Limb (tissue), 2 donors: Measurements from ENCODE around the gene CACNB4.

Source experiments
- DNase-seq, 2 donors: peaks; one replicate each; pipeline ENCODE4 v3.0.0-alpha.2; 2016; ENCODE audit errors: extremely low spot score in 2 of 2

CACNB4 gene

DNA sequence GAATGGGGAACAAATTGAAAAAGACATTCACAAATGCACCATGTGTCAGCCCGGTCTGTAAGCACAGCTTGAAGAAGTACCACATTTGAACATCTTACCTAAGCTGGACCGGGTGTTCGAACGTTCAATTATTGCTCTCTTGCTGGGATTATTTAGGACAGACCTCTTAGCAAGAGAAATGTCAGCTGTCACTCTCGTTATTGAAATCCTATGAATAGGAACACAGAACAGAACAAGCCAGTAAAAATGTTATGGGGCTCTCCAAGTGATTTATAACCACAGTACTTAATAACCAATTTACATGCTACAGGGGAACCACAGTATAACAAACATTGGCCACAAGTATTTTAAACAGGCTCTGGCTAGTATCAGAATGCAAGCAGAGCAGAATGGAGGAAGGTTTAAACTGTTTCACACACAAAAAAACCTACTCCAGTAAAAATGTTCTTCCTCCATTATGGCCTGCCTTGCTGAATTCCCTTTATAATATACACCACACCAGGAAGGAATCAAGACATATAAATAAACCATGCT, 238.2 kb downstream of the CACNB4 start:
- no peak for DNase-seq

DNA sequence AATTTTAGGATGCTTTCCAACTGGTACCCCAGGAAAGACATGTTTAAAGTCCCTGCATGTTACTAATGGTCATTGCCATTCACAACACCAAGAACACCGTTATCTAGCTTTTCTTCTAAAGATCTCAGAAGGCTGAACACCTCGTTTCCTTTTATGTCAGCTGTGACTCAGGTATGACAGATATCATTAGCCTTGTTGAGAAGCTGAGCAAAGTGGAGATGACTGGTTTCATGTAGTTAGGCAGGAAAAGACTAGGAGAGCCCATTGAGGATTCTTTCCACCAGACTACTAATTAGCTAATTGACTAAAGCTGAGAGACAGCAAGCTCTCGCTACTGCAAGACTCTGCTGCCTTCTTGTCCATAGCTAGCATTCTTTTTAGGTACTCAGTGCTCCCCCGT, 238.6 kb downstream of the CACNB4 start:
- no peak for DNase-seq

DNA sequence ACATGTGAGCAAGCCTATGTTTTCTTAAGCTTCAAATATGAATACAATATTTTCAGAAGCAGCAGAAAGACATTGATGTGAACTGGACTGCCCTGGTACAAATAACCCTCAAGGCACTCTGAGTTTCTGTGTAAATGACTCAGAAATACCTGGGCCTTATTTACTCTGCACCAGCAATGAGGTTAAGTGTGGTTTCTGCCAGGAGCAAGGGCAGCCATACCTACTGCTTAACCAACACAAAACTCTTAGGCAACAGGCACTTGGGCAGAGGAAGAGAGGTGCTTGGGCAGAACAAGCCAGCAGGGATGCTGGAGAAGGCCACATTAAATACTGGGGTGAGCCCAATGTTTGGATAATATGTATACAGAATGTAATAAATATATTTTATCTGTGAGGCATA, 241.2 kb downstream of the CACNB4 start:
- no peak for DNase-seq

DNA sequence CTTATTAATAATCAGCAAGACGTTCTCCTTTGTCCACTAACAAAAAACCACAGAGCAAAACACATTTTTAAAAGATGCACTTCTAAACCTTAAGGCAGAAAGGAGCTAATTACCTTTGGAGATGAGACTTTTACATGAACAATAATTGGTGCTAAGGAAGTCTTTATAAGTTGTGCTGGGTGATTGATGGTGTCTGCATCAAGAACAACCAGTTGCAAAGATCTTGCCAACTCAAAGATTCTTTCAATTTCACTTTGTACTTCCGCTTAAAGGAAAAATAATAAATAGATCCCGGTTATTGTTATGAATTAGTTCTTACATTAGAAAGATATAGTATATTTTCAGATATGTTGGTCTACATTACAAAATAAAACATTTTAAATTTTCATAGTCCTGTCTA, 243.7 kb downstream of the CACNB4 start:
- no peak for DNase-seq

DNA sequence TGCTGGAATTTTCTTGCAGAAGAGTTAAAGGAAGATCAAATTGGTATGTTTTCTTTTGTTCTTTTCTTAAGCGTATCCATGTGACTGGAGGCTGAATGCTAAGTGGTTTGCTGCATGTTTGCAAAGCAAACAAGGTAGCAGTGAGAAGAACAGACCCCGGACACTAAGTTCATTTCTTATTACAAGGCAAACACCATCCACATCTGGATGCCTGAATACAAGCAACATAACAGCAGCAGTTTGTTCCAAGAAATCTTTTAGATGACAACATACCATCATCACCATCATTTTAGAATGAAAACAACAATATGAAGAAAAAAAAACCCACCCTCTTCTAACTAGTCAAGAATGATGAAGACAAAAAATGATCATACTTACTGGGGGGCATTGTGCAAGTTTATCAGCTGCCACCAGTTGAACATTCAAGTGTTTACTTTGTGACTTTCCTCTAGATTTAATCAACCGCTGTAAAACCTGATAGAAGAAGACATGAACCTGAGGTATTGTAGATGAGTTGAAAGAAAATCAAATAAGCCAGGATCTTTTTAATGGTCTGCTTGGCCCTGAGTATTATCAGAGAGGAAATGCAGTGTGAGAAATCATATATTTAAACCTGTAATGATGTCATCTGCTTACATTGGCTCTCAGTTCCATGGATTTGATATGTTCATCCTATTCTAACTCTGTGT, 245.6 kb downstream of the CACNB4 start:
- DNase-seq, result no peak

DNA sequence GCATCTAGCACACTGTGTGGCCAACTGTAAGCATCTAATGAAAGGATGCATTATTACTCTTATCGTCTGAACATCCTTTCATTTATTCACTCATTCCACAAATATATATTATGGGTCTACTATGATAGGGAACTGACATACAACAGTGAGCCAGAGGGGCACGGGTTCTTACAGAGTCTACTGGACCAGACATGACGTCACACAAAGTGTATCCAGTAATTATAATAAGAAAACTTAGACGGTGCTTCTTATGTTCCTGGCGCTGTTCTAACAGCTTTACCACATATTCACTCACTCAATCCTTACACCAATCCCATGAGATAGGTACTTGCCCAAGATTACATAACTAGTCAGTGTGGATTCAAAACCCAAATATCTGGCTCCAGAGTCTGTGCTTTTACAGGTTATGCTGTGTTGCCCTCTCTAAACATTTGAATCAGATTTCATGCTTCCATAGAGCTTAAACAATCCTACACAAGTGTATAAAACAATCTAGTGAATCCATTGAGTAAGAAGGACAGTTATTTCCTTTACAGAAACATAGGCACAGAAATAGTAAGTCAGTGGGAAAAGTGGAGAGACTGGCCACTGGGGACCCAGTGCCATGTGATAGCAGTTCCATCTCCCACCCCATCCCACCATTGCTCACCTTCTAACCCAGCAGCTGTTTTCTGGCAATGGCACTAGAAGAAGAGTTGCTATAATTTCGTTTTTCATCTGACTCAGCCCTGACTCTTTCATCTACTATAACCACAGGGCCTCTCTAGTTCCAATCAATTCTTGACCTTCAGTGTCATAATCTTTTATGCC, 246.4 kb downstream of the CACNB4 start:
- no peak for DNase-seq

DNA sequence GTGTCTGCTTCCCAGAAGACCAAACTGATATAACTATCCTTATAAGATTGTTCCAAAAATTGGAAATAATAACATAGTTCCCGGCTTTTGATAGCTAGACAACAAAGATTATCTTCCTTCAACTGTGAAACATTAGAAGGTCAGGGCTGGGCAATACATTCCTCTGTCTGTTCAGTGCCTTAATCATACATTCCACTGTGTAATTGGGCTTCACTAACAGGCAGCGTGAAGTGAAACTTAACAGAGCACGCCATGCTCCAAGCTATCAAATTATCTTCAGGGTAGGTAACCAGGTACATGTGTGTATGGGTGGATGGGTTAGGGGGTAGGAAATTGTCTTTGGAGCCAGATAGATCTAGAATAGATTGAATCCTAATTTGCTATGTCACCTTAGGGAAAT, 247.1 kb downstream of the CACNB4 start:
- no peak for DNase-seq

DNA sequence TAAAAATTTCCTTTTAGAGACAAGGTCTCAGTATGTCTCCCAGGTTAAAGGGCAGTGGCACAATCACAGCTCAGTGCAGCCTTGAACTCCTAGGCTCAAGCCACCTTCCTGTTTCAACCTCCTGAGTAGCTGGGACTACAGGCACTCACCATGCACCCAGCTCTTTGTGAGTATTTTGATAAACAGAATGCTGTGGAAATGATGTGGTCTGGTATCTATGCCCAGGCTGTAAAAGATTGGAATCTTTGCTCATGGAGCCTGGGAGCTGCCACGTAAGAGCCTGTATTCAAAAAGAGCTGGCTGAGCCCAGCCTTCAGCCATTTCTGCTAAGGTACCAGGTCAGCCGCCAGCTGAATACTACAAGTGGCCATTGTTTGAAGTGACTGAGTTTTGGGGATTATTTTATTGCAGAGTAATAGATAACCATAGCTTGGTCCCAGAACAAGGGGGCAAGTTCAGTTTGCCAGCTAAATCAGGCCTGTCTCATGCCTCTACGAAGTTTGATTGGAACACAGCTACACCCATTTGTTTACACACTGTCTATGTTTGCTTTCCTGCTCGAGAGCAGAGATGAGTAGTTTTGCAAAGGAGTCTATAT, 249.3 kb downstream of the CACNB4 start:
- no peak for DNase-seq

DNA sequence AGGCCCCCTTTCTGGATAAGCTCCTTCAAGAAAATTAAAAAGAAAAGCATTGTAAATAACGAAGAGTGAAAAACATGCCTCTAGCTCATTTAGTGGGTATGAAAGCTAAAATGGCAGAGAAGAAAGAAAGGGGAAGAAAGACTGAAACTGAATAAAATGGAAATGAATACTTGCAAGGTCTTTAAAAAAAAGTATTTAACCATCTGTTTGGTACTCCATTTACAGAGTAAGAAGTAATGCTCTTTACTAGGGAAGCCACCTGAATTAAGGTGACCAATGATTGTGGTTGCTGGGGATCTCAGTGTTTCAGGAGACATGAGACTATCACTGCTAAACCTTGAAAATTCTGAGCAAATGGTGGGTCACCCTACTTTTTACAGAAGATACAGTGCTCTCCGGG, 253.0 kb downstream of the CACNB4 start:
- DNase-seq, result no peak

DNA sequence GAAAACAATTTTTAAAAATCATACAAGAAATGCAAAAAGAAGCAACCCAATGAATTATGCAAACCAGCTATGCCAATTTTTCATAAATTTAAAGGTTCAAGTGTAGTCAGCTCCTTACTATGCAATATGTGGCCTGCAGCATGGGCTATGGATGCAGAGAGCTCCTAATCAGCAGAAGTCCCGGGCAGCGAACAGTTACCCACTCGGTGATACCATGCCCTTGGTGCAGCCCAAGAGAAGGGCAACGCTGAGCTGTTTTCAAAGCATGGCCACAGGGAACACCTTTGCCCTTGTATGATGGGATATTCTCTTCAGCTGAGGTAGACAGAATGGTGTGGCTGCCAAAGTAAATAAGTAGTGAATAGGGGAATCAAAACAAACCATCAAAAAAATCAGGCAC, 253.4 kb downstream of the CACNB4 start:
- DNase-seq, result no peak

DNA sequence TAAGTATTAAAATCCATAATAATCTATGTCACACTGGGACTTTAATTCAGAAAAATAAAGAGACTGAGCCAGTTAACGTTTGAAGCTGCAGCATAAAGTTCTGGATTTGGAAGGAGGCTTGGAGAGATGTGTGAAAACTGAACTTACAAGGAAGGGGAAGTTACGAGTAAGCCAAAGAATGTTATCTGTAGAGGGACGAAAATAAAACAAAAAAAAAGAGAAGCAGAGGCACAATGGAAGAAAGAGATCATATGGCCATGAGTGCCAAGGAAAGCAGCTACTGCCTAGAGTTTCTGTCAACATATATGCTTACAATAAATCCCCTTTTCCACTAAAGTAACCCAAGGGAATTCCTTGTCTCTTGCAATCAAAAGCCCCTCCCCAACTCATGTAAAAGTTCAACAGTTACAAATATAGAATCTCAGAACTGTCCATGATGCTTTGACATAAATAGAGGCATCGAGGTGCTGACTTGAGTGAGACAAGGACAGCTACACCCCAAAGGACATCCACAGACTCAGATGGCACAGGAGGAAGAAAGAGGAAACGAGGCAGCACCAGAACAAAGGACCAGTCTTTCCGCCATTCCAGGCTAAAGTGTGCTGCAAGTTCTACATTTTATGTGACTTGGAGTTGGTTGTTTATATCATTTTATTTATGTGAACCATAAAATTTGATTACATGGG, 254.5 kb downstream of the CACNB4 start:
- DNase-seq, result no peak

DNA sequence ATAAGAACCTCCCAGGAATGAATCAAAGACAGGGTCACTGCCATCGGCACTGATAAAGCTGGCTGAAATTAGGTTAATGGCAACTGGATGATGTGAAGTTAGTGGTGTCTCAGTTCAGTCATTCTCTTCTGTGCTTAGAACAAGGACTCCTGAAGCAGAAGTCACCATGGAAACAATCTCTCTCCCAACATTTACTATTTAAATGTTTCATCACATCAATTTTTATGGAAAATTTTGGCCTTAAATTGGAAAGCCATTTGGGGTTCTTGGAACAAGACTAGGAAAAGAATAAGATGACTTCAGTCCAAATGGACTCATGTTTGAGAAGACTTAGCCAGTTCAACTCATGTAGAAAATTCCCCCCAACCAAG, 255.2 kb downstream of the CACNB4 start:
- no peak for DNase-seq

DNA sequence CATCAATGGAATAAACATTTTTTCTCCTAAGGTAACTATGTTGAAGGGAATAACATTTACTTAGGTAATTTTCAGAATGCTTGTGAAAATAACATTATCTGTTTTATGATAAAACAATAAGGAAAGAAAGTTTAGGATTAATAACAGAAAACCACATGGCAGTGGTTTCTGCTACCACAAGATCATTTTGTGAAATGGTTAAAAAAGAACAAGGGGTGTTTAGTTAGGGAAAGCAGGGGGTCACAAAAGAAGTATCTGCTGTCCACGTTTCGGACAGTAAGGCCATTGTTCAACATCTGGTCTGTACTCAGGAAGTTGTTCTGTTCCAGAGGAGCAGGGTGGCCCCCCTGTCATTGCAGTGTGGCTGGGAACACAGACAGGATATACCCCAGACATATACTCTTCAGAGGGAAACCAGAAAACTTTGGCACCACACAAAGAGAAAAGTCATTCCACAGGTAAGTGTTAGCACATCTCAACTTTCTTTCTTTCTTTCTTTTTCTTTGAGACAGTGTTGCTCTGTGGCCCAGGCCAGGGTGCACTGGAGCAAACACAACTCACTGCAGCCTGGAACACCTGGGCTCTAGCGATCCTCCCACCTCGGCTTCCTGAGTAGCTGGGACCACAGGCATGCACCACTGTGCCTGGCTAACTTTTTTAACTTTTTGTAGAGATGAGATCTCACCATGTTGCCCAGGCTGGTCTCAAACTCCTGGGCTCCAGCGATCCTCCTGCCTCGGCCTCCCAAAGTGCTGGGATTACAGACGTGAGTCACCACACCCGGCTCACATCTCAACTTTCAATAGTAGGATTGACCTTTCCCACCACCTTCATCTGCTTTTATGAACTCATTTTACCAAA, 255.8 kb downstream of the CACNB4 start:
- no peak for DNase-seq

DNA sequence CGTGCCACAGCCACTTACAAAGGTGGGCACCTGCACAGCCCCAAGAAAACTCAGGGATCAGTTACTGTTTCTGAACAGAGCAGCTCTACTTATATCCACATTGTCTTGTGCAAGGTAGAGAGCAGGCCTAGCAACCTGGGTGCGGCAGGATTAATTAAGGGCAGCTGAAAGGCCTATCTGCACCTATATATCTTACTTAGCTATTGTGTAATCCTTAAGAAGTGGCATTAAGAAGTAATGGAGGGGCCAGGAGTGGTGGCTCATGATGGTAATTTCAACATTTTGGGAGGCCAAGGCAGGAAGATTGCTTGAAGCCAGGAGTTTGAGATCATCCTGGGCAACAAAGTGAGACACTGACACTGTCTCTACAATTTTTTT, 257.8 kb downstream of the CACNB4 start:
- DNase-seq, result no peak

DNA sequence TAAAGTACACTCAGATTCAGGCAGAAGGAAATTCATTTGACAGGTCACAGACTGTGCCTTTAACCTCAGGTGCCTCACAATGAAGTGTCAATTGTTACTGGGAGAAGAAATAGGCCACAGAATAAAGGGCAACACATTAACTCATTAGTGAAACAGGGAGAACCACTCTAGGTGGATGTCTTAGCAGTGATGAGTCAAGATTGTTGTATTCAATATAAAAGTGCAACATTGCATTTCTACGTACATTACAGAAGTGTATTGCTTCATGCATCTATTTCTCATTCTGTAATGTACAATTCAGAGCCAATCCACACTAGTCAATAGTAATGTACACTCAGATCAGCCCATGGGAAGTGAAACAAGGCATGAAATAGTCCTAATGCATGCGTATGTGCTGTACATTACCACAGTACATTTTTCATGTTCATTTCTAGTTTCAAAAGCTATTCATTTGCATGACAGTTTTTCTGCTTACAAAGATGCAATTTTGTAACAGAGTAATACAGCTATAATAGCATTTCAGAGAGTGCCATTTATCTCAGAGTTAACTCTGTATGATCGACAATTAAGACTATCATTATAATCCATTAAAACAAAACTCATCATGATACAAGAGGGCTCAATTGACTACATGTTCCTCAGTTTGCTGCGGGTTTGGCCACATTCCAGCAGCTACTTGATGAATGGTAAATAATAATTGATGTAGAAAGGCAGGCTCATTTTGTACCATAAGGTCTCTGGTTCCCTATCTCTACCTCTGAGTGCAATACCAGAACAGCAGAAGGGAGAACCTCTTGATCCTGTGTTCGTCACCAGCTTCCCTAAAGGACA, 258.4 kb downstream of the CACNB4 start:
- no peak for DNase-seq

DNA sequence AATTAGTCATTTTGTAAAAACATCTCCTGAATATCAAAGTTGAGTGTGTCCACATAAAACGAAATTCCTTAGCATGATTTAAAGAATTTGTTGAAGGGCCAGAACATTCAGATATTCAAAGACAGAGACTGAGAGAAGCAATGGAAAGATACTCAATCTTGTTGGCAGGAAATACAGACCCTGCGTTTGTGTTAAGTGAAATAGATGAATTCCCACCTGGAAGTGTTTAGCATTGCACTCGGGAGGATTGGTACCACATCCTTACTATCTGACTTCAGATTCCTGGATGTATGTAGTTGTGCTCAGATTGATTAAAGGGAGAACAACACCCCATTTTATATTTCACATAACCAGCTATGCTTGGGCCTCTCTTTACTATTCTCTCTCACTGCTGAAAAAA, 260.9 kb downstream of the CACNB4 start:
- no peak for DNase-seq

DNA sequence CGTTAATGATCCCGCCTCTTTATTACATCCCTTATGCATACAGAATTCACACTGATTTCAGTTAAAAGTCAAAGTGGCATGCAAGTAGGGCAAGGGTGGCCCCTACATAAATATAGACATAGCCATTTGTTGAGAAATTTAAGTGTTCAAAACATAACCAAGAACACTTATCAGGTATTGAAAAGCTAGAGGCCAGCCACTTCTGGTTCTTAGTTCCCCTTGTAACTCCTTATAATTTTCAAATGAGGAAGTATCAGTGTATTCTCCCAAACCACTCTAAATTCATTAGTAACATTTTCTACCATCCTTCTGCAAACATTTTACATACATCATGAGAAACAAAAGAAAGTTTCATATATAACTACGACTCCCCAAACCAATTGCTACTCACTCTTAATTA, 264.9 kb downstream of the CACNB4 start:
- DNase-seq, result no peak

DNA sequence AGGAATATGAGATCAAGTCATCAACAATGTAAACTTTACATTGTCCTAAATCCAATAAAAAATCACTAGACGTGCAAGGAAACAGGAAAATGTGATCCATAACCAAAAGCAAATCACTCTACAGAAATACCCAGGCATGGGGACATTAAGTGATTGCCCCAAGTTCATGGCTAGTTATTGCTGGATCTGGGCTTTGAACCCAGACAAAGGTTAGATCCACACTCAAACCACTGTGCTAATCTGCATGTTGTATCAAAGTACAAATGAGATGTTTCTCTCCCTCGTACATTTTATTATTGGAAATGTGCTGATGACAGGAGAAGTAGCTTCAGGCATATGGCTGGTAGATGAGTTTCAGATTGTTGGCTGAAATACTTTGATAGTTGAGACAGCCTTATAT, 267.9 kb downstream of the CACNB4 start:
- DNase-seq, result no peak

DNA sequence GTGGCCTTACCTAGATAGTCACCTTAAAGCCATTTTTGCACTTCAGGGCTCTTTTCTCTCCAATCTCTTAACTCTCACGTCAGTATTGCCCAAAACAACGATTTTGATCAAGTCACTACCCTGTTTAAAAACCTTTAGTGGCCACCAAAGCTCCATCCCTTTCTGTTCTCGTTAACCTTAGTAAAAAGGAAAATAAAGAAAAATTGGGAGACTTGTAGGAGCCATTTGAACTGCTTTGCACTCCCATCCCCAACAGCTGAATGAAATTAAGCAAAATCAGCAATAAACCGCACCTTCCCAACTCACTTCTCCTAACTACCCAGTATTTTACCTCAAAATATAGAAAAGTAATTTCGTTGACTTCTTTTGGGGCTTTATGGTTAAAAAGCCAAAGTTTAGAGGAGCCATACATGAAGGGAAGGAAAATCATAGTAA, 269.9 kb downstream of the CACNB4 start:
- no peak for DNase-seq
